HL-60 (cell line): Measurements from ENCODE around the gene COL23A1.

Experiments used
- DNase-seq, 2 experiments: peaks; one replicate each; pipeline ENCODE4 v3.0.0-alpha.2; 2010 to 2020; ENCODE audit warnings: low read depth in 1 of 2, low spot score in 1 of 2
- H3K27ac ChIP-seq: fragments of 250-450 bp; sonication (Bioruptor Pico); replicated peaks from 2 replicates; pipeline ENCODE4 v1.5.1; 2020; ENCODE audit warnings: mild to moderate bottlenecking, moderate library complexity
- H3K27me3 ChIP-seq: fragments of 250-450 bp; sonication (Bioruptor Pico); 2 replicates; pipeline ENCODE4 v1.5.1; 2021; ENCODE audit warnings: mild to moderate bottlenecking, moderate library complexity; ENCODE audit not compliant: insufficient read depth, poor library complexity, severe bottlenecking
- H3K4me3 ChIP-seq: replicated peaks from 2 replicates; pipeline ENCODE4 v1.5.1; 2011; ENCODE audit warnings: mild to moderate bottlenecking, control low read depth, low read length; ENCODE audit not compliant: insufficient read depth
- CTCF ChIP-seq: IDR thresholded peaks from one replicate; pipeline ENCODE4 v1.5.1; 2011; ENCODE audit warnings: low read length, control low read depth, inconsistent platforms; ENCODE audit not compliant: insufficient read depth
- GABPA ChIP-seq: IDR thresholded peaks from 2 replicates; pipeline ENCODE4 v1.6.1; 2012; ENCODE audit warnings: low read depth
- POLR2AphosphoS5 ChIP-seq: IDR thresholded peaks from 2 replicates; pipeline ENCODE4 v1.6.1; 2012; ENCODE audit warnings: low read depth
- SPI1 ChIP-seq: IDR thresholded peaks from 2 replicates; pipeline ENCODE4 v1.6.1; 2012; ENCODE audit warnings: low read depth, mild to moderate bottlenecking, borderline replicate concordance
- TF ChIP-seq, protein P1 (sequence below): IDR thresholded peaks from 2 replicates; pipeline ENCODE4 v1.6.1; 2012; ENCODE audit warnings: low read depth; ENCODE audit not compliant: insufficient replicate concordance

COL23A1 gene

DNA sequence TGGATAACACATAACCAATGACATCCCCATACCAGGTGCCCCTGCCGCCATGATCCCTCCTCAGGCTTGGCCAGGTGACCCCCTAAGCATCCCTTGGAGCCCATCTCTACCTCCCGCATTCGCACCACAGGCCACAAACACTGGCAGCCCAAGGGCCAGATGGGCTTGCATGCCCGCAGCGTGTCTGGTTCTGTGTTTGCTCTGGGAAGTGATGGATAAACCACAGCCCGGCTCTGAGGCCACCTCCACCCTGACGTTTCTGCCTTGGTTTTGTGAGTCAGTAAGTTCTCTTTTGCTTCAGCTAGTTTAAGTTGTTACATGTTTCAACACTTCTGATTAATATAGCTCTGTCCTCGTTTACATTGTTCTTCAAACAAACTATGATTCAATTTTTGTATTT lies 185.2 kb downstream of the COL23A1 start:
- TF ChIP-seq GABPA (no peak), CTCF (no peak), SPI1 (no peak), POLR2AphosphoS5 (no peak)
- TF ChIP-seq, protein P1, sequence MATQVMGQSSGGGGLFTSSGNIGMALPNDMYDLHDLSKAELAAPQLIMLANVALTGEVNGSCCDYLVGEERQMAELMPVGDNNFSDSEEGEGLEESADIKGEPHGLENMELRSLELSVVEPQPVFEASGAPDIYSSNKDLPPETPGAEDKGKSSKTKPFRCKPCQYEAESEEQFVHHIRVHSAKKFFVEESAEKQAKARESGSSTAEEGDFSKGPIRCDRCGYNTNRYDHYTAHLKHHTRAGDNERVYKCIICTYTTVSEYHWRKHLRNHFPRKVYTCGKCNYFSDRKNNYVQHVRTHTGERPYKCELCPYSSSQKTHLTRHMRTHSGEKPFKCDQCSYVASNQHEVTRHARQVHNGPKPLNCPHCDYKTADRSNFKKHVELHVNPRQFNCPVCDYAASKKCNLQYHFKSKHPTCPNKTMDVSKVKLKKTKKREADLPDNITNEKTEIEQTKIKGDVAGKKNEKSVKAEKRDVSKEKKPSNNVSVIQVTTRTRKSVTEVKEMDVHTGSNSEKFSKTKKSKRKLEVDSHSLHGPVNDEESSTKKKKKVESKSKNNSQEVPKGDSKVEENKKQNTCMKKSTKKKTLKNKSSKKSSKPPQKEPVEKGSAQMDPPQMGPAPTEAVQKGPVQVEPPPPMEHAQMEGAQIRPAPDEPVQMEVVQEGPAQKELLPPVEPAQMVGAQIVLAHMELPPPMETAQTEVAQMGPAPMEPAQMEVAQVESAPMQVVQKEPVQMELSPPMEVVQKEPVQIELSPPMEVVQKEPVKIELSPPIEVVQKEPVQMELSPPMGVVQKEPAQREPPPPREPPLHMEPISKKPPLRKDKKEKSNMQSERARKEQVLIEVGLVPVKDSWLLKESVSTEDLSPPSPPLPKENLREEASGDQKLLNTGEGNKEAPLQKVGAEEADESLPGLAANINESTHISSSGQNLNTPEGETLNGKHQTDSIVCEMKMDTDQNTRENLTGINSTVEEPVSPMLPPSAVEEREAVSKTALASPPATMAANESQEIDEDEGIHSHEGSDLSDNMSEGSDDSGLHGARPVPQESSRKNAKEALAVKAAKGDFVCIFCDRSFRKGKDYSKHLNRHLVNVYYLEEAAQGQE = no peak
- peak overlapping the region; percentile 58 for H3K27ac ChIP-seq

GRCh38 chr5:178403956-178404600 lies 186.1 kb downstream of the COL23A1 start:
- Histone ChIP-seq H3K27ac (peak overlapping the region; percentile 58), H3K27me3 (no peaks in the 10 kb centered on the region), H3K4me3 (no peak overlapping the region)
- TF ChIP-seq, protein P1 = no peak
- no peak for TF ChIP-seq POLR2AphosphoS5
- TF ChIP-seq SPI1 = no peak
- no peak for TF ChIP-seq GABPA
- no peak for TF ChIP-seq CTCF
- no peak for DNase-seq

More for the DNA sequence above, 185.2 kb downstream of the COL23A1 start:
- no peak overlapping the region for H3K4me3 ChIP-seq
- peak in 1 of 2 experiments; percentile 87 for DNase-seq
- H3K27me3 ChIP-seq = no peaks in the 10 kb centered on the region

- DNase-seq = no peak
- no peaks in the 10 kb centered on the region for H3K27me3 ChIP-seq
- H3K27ac ChIP-seq = no peak overlapping the region; the same call in 1 of the 2 replicates
- TF ChIP-seq SPI1 (no peak), GABPA (no peak), POLR2AphosphoS5 (no peak), CTCF (no peak)
- TF ChIP-seq, protein P1 = no peak
- no peak overlapping the region for H3K4me3 ChIP-seq
Observed at GRCh38 chr5:178403351-178403750, 186.8 kb downstream of the COL23A1 start.
